ENCODE results near the gene NTM. TPM values are rescaled to one million over a fixed set of nuclear protein-coding genes. Genes with fewer than 3 reads are reported as not detected.

NTM gene
- polyA plus RNA-seq, 1 donor from 2014 or later: 39.4 TPM

GRCh38 chr11:131397675-131398074 lies 27.3 kb downstream of the NTM start:
- TF ChIP-seq RAD21 (conservative IDR thresholded peaks at IDR 0.05) (no peak), EZH2 (IDR thresholded peaks at IDR 0.05; ENCODE audit: borderline replicate concordance, insufficient read depth, low read length, poor library complexity, severe bottlenecking) (no peak), CTCF (IDR thresholded peaks at IDR 0.05; ENCODE audit: poor library complexity, severe bottlenecking) (no peak), EP300 (conservative IDR thresholded peaks at IDR 0.05; ENCODE audit: poor library complexity, severe bottlenecking) (no peak), POLR2AphosphoS5 (IDR thresholded peaks at IDR 0.05) (no peak), TAF1 (IDR thresholded peaks at IDR 0.05; ENCODE audit: low read depth) (no peak), SMC3 (conservative IDR thresholded peaks at IDR 0.05; ENCODE audit: poor library complexity) (no peak), REST (IDR thresholded peaks at IDR 0.05; ENCODE audit: borderline replicate concordance) (no peak), MXI1 (conservative IDR thresholded peaks at IDR 0.05; ENCODE audit: poor library complexity, severe bottlenecking) (no peak)
- Histone ChIP-seq H3K27ac (ENCODE audit: low read length) (no peak overlapping the region), H3K9me2 (ENCODE audit: insufficient read depth, low read length) (no peaks in the 10 kb centered on the region)

GRCh38 chr11:131402040-131402439 lies 31.6 kb downstream of the NTM start:
- H3K9me3 ChIP-seq (ENCODE audit: low read length): no peaks in the 10 kb centered on the region
- no peak overlapping the region for H3K4me2 ChIP-seq (ENCODE audit: low read length)
- H2AFZ ChIP-seq (ENCODE audit: low read depth, low read length): no peak overlapping the region
- H3K27ac ChIP-seq (ENCODE audit: low read length): no peak overlapping the region
- H3K9me2 ChIP-seq (ENCODE audit: insufficient read depth, low read length): no peaks in the 10 kb centered on the region
- no peaks in the 10 kb centered on the region for H3K79me2 ChIP-seq (replicated peaks; ENCODE audit: insufficient read depth, low read length)
- H3K27me3 ChIP-seq (ENCODE audit: insufficient read depth, low read depth, low read length): no peaks in the 10 kb centered on the region
- H3F3A ChIP-seq (ENCODE audit: insufficient read depth, low read length, poor library complexity, severe bottlenecking): no peaks in the 10 kb centered on the region
- H4K20me1 ChIP-seq (ENCODE audit: insufficient read depth): no peaks in the 10 kb centered on the region
- H3K9ac ChIP-seq (ENCODE audit: low read length): no peak overlapping the region
- TF ChIP-seq EZH2 (IDR thresholded peaks at IDR 0.05; ENCODE audit: borderline replicate concordance, insufficient read depth, low read length, poor library complexity, severe bottlenecking) (no peak), REST (IDR thresholded peaks at IDR 0.05; ENCODE audit: borderline replicate concordance) (no peak)
- no peak overlapping the region for H3K4me3 ChIP-seq (ENCODE audit: low read length)
- H3K36me3 ChIP-seq (ENCODE audit: insufficient read depth, low read length): no peaks in the 10 kb centered on the region

More at GRCh38 chr11:131397675-131398074, 27.3 kb downstream of the NTM start:
- no peak overlapping the region for H3K4me2 ChIP-seq (ENCODE audit: low read length)
- no peaks in the 10 kb centered on the region for H3K27me3 ChIP-seq (ENCODE audit: insufficient read depth, low read depth, low read length)
- H3F3A ChIP-seq (ENCODE audit: insufficient read depth, low read length, poor library complexity, severe bottlenecking): no peaks in the 10 kb centered on the region
- H2AFZ ChIP-seq (ENCODE audit: low read depth, low read length): no peak overlapping the region
- H3K36me3 ChIP-seq (ENCODE audit: insufficient read depth, low read length): no peaks in the 10 kb centered on the region
- no peak overlapping the region for H3K4me3 ChIP-seq (ENCODE audit: low read length)
- H4K20me1 ChIP-seq (ENCODE audit: insufficient read depth): no peaks in the 10 kb centered on the region
- H3K9me3 ChIP-seq (ENCODE audit: low read length): no peaks in the 10 kb centered on the region
- no peaks in the 10 kb centered on the region for H3K79me2 ChIP-seq (replicated peaks; ENCODE audit: insufficient read depth, low read length)
- H3K9ac ChIP-seq (ENCODE audit: low read length): no peak overlapping the region

Measured in neural cell (in vitro differentiated cells).